Common myeloid progenitor, CD34-positive (primary cell): ENCODE measurements around the gene ZNF431. TPM values are rescaled to one million over a fixed set of nuclear protein-coding genes. Genes with fewer than 3 reads are reported as not detected.

Experiments
- CTCF ChIA-PET: fragments of 350-600 bp; sonication (Branson Sonifier 250); formaldehyde crosslinking; loops from one replicate; lab custom pipeline; 2021; ENCODE audit warnings: antibody characterized with exemption; lab: Charles Lee
- POLR2A ChIA-PET: fragments of 350-600 bp; sonication (Branson Sonifier 250); formaldehyde crosslinking; loops from one replicate; lab custom pipeline; 2021; ENCODE audit warnings: antibody characterized with exemption; lab: Charles Lee
- DNase-seq, 3 donors: peaks; one replicate each; pipeline versions ENCODE4 v3.0.0 to v3.0.0-alpha.2; 2013
- H3K27ac ChIP-seq, 2 experiments: 1 replicate in 1 of 2; 2 replicates in 1 of 2; pipeline ENCODE4 v1.7.0; 2013; ENCODE audit warnings: inconsistent platforms in 2 of 2, low read length in 2 of 2, mild to moderate bottlenecking in 2 of 2, low read depth in 1 of 2, moderate library complexity in 1 of 2; ENCODE audit not compliant: severe bottlenecking in 2 of 2, insufficient read depth in 1 of 2, poor library complexity in 1 of 2
- H3K27me3 ChIP-seq, 5 experiments: replicated peaks in 2 of 5; 1 replicate in 3 of 5; 2 replicates in 2 of 5; pipeline versions ENCODE4 v1.6.1 to v1.7.0; 2013; ENCODE audit warnings: low read length in 4 of 5, mild to moderate bottlenecking in 2 of 5, moderate library complexity in 2 of 5, inconsistent platforms in 1 of 5; ENCODE audit not compliant: insufficient read depth in 5 of 5, control insufficient read depth in 4 of 5
- H3K36me3 ChIP-seq, 4 experiments: 1 replicate in 2 of 4; 2 replicates in 2 of 4; pipeline versions ENCODE4 v1.6.1 to v1.7.0; 2013; ENCODE audit warnings: low read length in 3 of 4, control low read depth in 1 of 4, mild to moderate bottlenecking in 1 of 4; ENCODE audit not compliant: control insufficient read depth in 4 of 4, insufficient read depth in 4 of 4
- H3K4me1 ChIP-seq, 4 experiments: 1 replicate in 3 of 4; 2 replicates in 1 of 4; pipeline versions ENCODE4 v1.6.1 to v1.7.1; 2013; ENCODE audit warnings: low read length in 3 of 4, mild to moderate bottlenecking in 3 of 4, control low read depth in 1 of 4, inconsistent platforms in 1 of 4, moderate library complexity in 1 of 4; ENCODE audit not compliant: control insufficient read depth in 4 of 4, insufficient read depth in 4 of 4; ENCODE audit errors: control extremely low read depth in 1 of 4
- H3K4me3 ChIP-seq, 7 experiments: 1 replicate in 4 of 7; 2 replicates in 3 of 7; pipeline versions ENCODE4 v1.5.1 to v1.7.0; 2013; ENCODE audit warnings: mild to moderate bottlenecking in 7 of 7, low read length in 6 of 7, moderate library complexity in 6 of 7, inconsistent platforms in 2 of 7, low read depth in 2 of 7, control low read depth in 1 of 7; ENCODE audit not compliant: insufficient read depth in 4 of 7, control insufficient read depth in 1 of 7; ENCODE audit errors: extremely low read depth in 1 of 7
- H3K9me3 ChIP-seq, 5 experiments: 1 replicate in 4 of 5; 2 replicates in 1 of 5; pipeline versions ENCODE4 v1.6.1 to v1.7.1; 2013; ENCODE audit warnings: low read length in 4 of 5, mild to moderate bottlenecking in 2 of 5, inconsistent platforms in 1 of 5, low read depth in 1 of 5, moderate library complexity in 1 of 5; ENCODE audit not compliant: control insufficient read depth in 4 of 5, insufficient read depth in 2 of 5; ENCODE audit errors: control extremely low read depth in 1 of 5
- WGBS: methylation state at CpG from one replicate; pipeline ENCODE4 v1.1.5; 2013; ENCODE audit not compliant: insufficient coverage; 5-methylcytosine and 5-hydroxymethylcytosine counted together
- polyA plus RNA-seq: library from polyadenylated mRNA; unstranded; fragments of 120-200 nt; gene quantifications from one replicate; pipeline ENCODE4 v1.2.1, GENCODE V29; 2013

Gene ZNF431
- 24.9 TPM for polyA plus RNA-seq

DNA sequence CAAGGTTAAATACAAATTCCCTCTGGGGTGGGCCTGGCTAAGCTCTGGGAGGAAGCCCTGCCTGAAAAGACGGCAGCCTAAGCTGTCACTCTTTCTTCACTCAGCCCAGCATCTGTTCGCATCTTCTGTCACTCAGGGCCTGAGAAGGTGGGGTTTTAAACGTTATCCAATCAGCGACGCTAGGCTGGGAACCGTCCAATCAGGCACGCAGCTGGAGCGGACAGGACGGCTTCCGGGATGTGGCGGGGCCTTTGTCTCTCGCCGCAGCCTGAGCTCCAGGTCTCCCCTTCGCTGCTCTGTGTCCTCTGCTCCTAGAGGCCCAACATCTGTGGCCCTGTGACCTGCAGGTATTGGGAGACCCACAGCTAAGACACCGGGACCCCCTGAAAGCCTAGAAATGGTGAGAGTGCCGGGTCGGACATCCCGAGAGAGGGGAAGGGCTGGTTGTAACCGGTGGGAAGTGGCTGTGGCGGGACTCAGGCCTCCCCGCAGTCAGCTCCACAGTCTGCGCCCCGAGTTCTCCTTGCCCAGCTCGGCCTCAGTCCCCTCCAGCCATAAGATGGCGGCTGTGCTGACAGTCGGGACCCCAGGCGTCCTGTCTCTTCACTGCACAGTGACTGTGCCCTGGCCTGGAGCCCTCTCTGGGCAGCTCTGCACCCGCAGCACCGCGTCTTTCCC, at the start of gene ZNF431:
TSS of gene ZNF431 (plus strand) at position 254 of the 678 bp plus-strand sequence. CDS start at position 398, 144 bp downstream.
- Histone ChIP-seq H3K27me3 (no peaks in the 10 kb centered on the region), H3K4me3 (peak within 1 kb of the TSS; percentile 82 to 96 (median 88)), H3K36me3 (peaks cover 20 to 36% (median 32%) of the 10 kb centered on the region in 4 experiments), H3K9me3 (peaks cover 1 to 15% (median 10%) of the 10 kb centered on the region in 5 experiments), H3K4me1 (peaks cover 3 to 10% (median 6%) of the 10 kb centered on the region in 4 experiments), H3K27ac (peak within 1 kb of the TSS; percentile 90 to 96)
- peak; percentile 93 to 98 (median 98) for DNase-seq
- WGBS: 0% methylated on average over 26 of the region's 30 CpGs
- ChIA-PET CTCF (interaction anchor here (0.6 kb wide), 1 partner anchor 1097 kb away, joined by 4 read pairs; no protein-coding TSS in a partner anchor), POLR2A (interaction anchor here (0.6 to 1.2 kb wide), 2 partner anchors 121 to 215 kb away, joined by 5 to 7 read pairs; partner anchors contain the start of gene ZNF430)

DNA sequence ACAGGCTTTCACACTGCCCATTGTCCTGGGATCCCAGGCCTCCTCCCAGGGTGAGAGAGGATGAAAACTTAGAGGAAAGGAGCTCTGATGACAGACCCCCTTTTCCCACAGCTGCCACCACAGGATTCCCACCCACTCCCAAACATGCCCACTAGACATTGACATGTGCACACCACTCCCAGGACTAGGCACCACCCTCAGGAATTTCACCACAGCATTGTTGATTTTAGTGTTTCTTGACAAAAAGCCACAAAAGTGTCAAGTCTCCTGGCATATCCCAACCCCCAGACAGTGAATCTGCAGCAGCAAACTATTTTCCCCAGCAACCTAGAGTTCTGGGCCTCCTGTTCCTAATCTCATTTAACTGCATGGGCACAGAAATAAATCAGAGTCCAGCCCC, 49.7 kb upstream of the ZNF431 start:
- CTCF ChIA-PET: no interaction called here
- Histone ChIP-seq H3K36me3 (peaks cover 0 to 33% (median 14%) of the 10 kb centered on the region in 4 experiments), H3K9me3 (no peaks in the 10 kb centered on the region), H3K4me3 (no peak overlapping the region), H3K27ac (no peak overlapping the region), H3K4me1 (no peaks in the 10 kb centered on the region), H3K27me3 (no peaks in the 10 kb centered on the region)
- POLR2A ChIA-PET: no interaction called here
- DNase-seq: no peak

DNA sequence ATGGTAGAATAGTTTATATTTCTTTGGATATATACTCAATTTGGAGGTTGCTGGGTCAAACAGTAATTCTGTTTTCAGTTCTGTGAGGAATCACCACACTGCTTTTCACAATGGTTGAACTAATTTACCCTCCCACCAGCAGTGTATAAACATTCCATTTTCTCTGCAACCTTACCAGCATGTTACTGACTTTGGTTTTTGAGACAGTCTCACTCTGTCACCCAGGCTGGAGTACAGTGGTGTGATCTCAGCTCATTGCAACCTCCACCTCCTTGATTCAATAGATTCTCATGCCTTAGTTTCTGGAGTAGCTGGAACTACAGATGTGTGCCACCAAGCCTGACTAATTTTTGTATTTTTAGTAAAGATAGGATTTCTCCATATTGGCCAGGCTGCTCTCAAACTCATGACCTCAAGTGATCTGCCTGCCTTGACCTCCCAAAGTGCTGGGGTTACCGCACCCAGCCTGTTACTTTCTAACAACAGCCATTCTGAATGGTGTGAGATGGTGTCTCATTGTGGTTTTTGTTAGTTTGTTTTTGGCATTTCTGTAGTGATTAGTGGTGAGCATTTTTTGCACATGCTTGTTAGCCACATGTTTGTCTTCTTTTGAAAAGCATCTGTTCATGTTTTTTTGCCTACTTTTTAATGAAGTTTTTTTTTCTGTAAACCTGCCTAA, 47.4 kb upstream of the ZNF431 start:
- no peak for DNase-seq
- ChIA-PET POLR2A (no interaction called here), CTCF (no interaction called here)
- no peak overlapping the region for H3K4me3 ChIP-seq
- peaks cover 0 to 32% (median 19%) of the 10 kb centered on the region in 4 experiments for H3K36me3 ChIP-seq
- H3K27me3 ChIP-seq: no peaks in the 10 kb centered on the region
- no peak overlapping the region for H3K27ac ChIP-seq
- WGBS: no CpG with 5 or more reads among the region's 1 CpG
- H3K9me3 ChIP-seq: no peaks in the 10 kb centered on the region
- H3K4me1 ChIP-seq: no peaks in the 10 kb centered on the region

DNA sequence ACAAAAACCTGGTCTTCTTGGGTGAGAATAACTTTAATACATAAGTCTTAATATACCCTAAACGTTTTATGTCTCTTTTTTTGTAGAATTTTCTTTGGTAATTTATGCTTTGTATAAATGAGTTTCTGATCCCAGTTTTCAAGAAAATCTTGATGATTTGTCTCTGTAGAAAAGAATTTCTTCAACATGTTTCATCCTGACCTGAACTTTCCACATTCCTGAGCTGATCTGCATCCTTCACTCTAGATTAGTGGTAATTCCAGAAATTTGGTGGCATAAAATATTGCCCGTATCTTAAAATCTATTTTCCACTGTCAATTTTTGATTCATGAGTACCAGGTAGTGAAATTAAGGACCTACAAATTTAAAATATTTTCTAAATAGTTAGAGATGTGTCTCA, 43.5 kb upstream of the ZNF431 start:
- 100% methylated on average over 1 of the region's 2 CpGs for WGBS
- Histone ChIP-seq H3K36me3 (peaks cover 0 to 33% (median 15%) of the 10 kb centered on the region in 4 experiments), H3K27me3 (no peaks in the 10 kb centered on the region), H3K4me1 (no peaks in the 10 kb centered on the region), H3K4me3 (no peak overlapping the region), H3K27ac (no peak overlapping the region), H3K9me3 (no peaks in the 10 kb centered on the region)
- ChIA-PET CTCF (no interaction called here), POLR2A (no interaction called here)
- no peak for DNase-seq

DNA sequence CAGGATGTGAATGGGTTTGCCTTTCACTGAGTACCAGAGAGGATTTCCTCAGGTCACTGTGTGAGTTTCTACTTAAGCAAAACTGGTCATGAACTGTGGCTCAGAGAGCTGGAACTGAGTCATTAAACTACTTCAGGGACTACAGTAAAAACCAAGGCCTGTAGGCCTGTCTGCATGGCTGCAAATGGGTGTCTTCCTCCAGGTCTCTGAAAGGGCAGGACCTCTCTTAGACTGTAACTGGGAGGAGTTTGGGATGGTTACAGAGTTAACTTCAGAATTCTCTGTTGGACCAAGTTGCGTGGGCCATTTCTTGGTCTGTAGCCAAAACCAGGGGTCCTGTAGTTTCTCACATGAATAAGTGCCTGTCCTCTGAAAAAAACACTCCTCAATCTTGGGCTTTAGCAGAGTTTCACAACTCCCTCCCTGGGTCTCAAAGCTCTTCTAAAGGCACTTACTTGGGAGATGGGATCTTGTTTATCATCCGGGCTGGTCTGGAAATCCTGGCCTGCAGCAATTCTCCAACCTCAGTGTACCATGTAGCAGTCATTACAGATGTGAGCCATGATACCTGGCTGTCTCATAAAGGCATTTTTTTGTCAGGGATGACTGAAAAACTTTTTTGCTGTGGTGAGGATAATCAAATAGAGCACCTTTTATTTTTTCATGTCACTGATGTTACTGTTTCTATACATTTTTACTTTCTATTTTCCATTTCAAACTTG, 40.2 kb upstream of the ZNF431 start:
- H3K27me3 ChIP-seq: no peaks in the 10 kb centered on the region
- CTCF ChIA-PET: interaction anchor here (1.2 kb wide), 1 partner anchor 13 kb away, joined by 4 read pairs; no protein-coding TSS in a partner anchor
- H3K4me3 ChIP-seq: no peak overlapping the region
- POLR2A ChIA-PET: no interaction called here
- no peak overlapping the region for H3K27ac ChIP-seq
- no peaks in the 10 kb centered on the region for H3K4me1 ChIP-seq
- H3K36me3 ChIP-seq: peaks cover 3 to 45% (median 12%) of the 10 kb centered on the region in 4 experiments
- H3K9me3 ChIP-seq: peaks cover 0 to 5% (median 4%) of the 10 kb centered on the region in 5 experiments
- no peak for DNase-seq
- WGBS: 89% methylated on average over 1 of the region's 2 CpGs

DNA sequence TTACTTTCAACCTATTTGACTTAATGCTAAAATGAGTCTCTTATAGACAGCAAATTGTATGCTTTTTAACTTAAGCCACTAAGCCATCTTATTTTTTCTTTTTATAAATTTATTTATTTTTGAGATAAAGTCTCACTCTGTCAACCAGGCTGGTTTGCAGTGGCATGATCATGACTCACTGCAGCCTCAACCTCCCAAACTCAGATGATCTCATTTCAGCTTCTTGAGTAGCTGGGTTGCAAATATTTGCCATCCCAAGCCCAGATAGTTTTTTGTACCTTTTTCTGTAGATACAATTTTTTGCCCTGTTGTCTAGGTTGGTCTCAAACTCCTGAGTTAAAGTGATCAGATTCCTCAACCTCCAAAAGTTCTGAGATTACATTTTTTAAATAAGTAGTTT, 32.7 kb upstream of the ZNF431 start:
- Histone ChIP-seq H3K9me3 (peaks cover 4 to 39% (median 6%) of the 10 kb centered on the region in 5 experiments), H3K27me3 (no peaks in the 10 kb centered on the region), H3K27ac (no peak overlapping the region), H3K36me3 (peaks cover 3 to 65% (median 18%) of the 10 kb centered on the region in 4 experiments), H3K4me3 (no peak overlapping the region), H3K4me1 (no peaks in the 10 kb centered on the region)
- ChIA-PET CTCF (no interaction called here), POLR2A (no interaction called here)
- DNase-seq: no peak
